ENCODE data around the gene PHF13.
A peak's percentile ranks its signal among the peaks of the same experiment; 100 is the strongest.
"Not testable (repeated sequence)": the region's sequence is repeated elsewhere in the genome, so short reads cannot be mapped to it uniquely, and the experiment has no call there.

Gene PHF13

GRCh38 chr1:6599141-6599975 lies 14.2 kb upstream of the PHF13 start:
- no peak overlapping the region for H3K27ac ChIP-seq (ENCODE audit: low read depth, low read length)
- no peaks in the 10 kb centered on the region for H3K27me3 ChIP-seq (ENCODE audit: control insufficient read depth in 1 of 2, insufficient read depth in 2 of 2, low read length in 2 of 2)
- H3K9ac ChIP-seq (ENCODE audit: low read length), result peak overlapping the region; percentile 68
- H3K9me3 ChIP-seq (ENCODE audit: low read length), result no peaks in the 10 kb centered on the region
- peaks cover 50% of the 10 kb centered on the region for H3K4me1 ChIP-seq (ENCODE audit: insufficient read depth, low read length)
- H3K36me3 ChIP-seq (ENCODE audit: insufficient read depth, low read length), result peaks cover 51% of the 10 kb centered on the region
- H3K4me3 ChIP-seq (ENCODE audit: low read depth in 1 of 2, low read length in 2 of 2), result peak overlapping the region in 1 of 2 donors; percentile 100

GRCh38 chr1:6599991-6600390 lies 13.5 kb upstream of the PHF13 start:
- peaks cover 56% of the 10 kb centered on the region for H3K4me1 ChIP-seq (ENCODE audit: insufficient read depth, low read length)

GRCh38 chr1:6600410-6601048 lies 13.0 kb upstream of the PHF13 start:
- Histone ChIP-seq H3K9ac (ENCODE audit: low read length) (peak overlapping the region; percentile 92), H3K27me3 (ENCODE audit: control insufficient read depth in 1 of 2, insufficient read depth in 2 of 2, low read length in 2 of 2) (no peaks in the 10 kb centered on the region), H3K27ac (ENCODE audit: low read depth, low read length) (peak overlapping the region; percentile 99), H3K9me3 (ENCODE audit: low read length) (no peaks in the 10 kb centered on the region), H3K36me3 (ENCODE audit: insufficient read depth, low read length) (peaks cover 39% of the 10 kb centered on the region), H3K4me1 (ENCODE audit: insufficient read depth, low read length) (peaks cover 61% of the 10 kb centered on the region), H3K4me3 (ENCODE audit: low read depth in 1 of 2, low read length in 2 of 2) (peak overlapping the region; percentile 96 to 100)

More at GRCh38 chr1:6599991-6600390, 13.5 kb upstream of the PHF13 start:
- H3K27me3 ChIP-seq (ENCODE audit: control insufficient read depth in 1 of 2, insufficient read depth in 2 of 2, low read length in 2 of 2); H3K9me3 ChIP-seq (ENCODE audit: low read length): not testable (repeated sequence)
- Histone ChIP-seq H3K27ac (ENCODE audit: low read depth, low read length) (peak overlapping the region; percentile 99), H3K9ac (ENCODE audit: low read length) (peak overlapping the region; percentile 92), H3K36me3 (ENCODE audit: insufficient read depth, low read length) (peaks cover 44% of the 10 kb centered on the region), H3K4me3 (ENCODE audit: low read depth in 1 of 2, low read length in 2 of 2) (peak overlapping the region; percentile 96 to 100)

GRCh38 chr1:6601049-6601922 lies 12.2 kb upstream of the PHF13 start:
- Histone ChIP-seq H3K36me3 (ENCODE audit: insufficient read depth, low read length) (peaks cover 31% of the 10 kb centered on the region), H3K9me3 (ENCODE audit: low read length) (no peaks in the 10 kb centered on the region), H3K27ac (ENCODE audit: low read depth, low read length) (peak overlapping the region; percentile 99), H3K27me3 (ENCODE audit: control insufficient read depth in 1 of 2, insufficient read depth in 2 of 2, low read length in 2 of 2) (no peaks in the 10 kb centered on the region), H3K9ac (ENCODE audit: low read length) (peak overlapping the region; percentile 92), H3K4me3 (ENCODE audit: low read depth in 1 of 2, low read length in 2 of 2) (peak overlapping the region; percentile 96 to 100), H3K4me1 (ENCODE audit: insufficient read depth, low read length) (peaks cover 55% of the 10 kb centered on the region)

- H3K27me3 ChIP-seq (ENCODE audit: control insufficient read depth in 1 of 2, insufficient read depth in 2 of 2, low read length in 2 of 2), result no peaks in the 10 kb centered on the region
- H3K9ac ChIP-seq (ENCODE audit: low read length), result peak overlapping the region; percentile 92
- peaks cover 23% of the 10 kb centered on the region for H3K36me3 ChIP-seq (ENCODE audit: insufficient read depth, low read length)
- peak overlapping the region; percentile 96 to 100 for H3K4me3 ChIP-seq (ENCODE audit: low read depth in 1 of 2, low read length in 2 of 2)
- peaks cover 47% of the 10 kb centered on the region for H3K4me1 ChIP-seq (ENCODE audit: insufficient read depth, low read length)
- peak overlapping the region; percentile 99 for H3K27ac ChIP-seq (ENCODE audit: low read depth, low read length)
- no peaks in the 10 kb centered on the region for H3K9me3 ChIP-seq (ENCODE audit: low read length)
Measured at GRCh38 chr1:6601923-6602668, 11.4 kb upstream of the PHF13 start.

GRCh38 chr1:6602669-6603237 lies 10.8 kb upstream of the PHF13 start, which contains the start of gene KLHL21:
KLHL21 (minus strand) TSS chr1:6602869; CDS start chr1:6602817, 52 bp downstream.
- Histone ChIP-seq H3K9me3 (ENCODE audit: low read length) (no peaks in the 10 kb centered on the region), H3K4me1 (ENCODE audit: insufficient read depth, low read length) (peaks cover 40% of the 10 kb centered on the region), H3K27me3 (ENCODE audit: control insufficient read depth in 1 of 2, insufficient read depth in 2 of 2, low read length in 2 of 2) (no peaks in the 10 kb centered on the region), H3K4me3 (ENCODE audit: low read depth in 1 of 2, low read length in 2 of 2) (peak within 1 kb of the TSS; percentile 96 to 100), H3K36me3 (ENCODE audit: insufficient read depth, low read length) (peaks cover 17% of the 10 kb centered on the region), H3K27ac (ENCODE audit: low read depth, low read length) (peak within 1 kb of the TSS; percentile 99), H3K9ac (ENCODE audit: low read length) (peak within 1 kb of the TSS; percentile 92)

GRCh38 chr1:6603238-6603914 lies 10.2 kb upstream of the PHF13 start:
- H3K36me3 ChIP-seq (ENCODE audit: insufficient read depth, low read length), result peaks cover 10% of the 10 kb centered on the region
- no peaks in the 10 kb centered on the region for H3K27me3 ChIP-seq (ENCODE audit: control insufficient read depth in 1 of 2, insufficient read depth in 2 of 2, low read length in 2 of 2)
- peak overlapping the region; percentile 48 to 69 for H3K4me3 ChIP-seq (ENCODE audit: low read depth in 1 of 2, low read length in 2 of 2)
- peaks cover 34% of the 10 kb centered on the region for H3K4me1 ChIP-seq (ENCODE audit: insufficient read depth, low read length)
- peak overlapping the region; percentile 81 for H3K9ac ChIP-seq (ENCODE audit: low read length)
- peak overlapping the region; percentile 99 for H3K27ac ChIP-seq (ENCODE audit: low read depth, low read length)
- H3K9me3 ChIP-seq (ENCODE audit: low read length), result no peaks in the 10 kb centered on the region

GRCh38 chr1:6603915-6604558 lies 9.5 kb upstream of the PHF13 start:
- Histone ChIP-seq H3K9me3 (ENCODE audit: low read length) (no peaks in the 10 kb centered on the region), H3K27me3 (ENCODE audit: control insufficient read depth in 1 of 2, insufficient read depth in 2 of 2, low read length in 2 of 2) (no peaks in the 10 kb centered on the region), H3K4me1 (ENCODE audit: insufficient read depth, low read length) (peaks cover 29% of the 10 kb centered on the region), H3K9ac (ENCODE audit: low read length) (peak overlapping the region; percentile 81), H3K4me3 (ENCODE audit: low read depth in 1 of 2, low read length in 2 of 2) (peak overlapping the region; percentile 48 to 69), H3K27ac (ENCODE audit: low read depth, low read length) (peak overlapping the region; percentile 99), H3K36me3 (ENCODE audit: insufficient read depth, low read length) (peaks cover 5% of the 10 kb centered on the region)

GRCh38 chr1:6612641-6613360 lies 730 bp upstream of the PHF13 start:
- H3K9ac ChIP-seq (ENCODE audit: low read length), result peak overlapping the region; percentile 97
- H3K27me3 ChIP-seq (ENCODE audit: control insufficient read depth in 1 of 2, insufficient read depth in 2 of 2, low read length in 2 of 2), result no peaks in the 10 kb centered on the region
- H3K36me3 ChIP-seq (ENCODE audit: insufficient read depth, low read length), result peaks cover 5% of the 10 kb centered on the region
- no peaks in the 10 kb centered on the region for H3K9me3 ChIP-seq (ENCODE audit: low read length)
- H3K27ac ChIP-seq (ENCODE audit: low read depth, low read length), result peak overlapping the region; percentile 96
- H3K4me3 ChIP-seq (ENCODE audit: low read depth in 1 of 2, low read length in 2 of 2), result peak overlapping the region; percentile 88 to 91
- peaks cover 39% of the 10 kb centered on the region for H3K4me1 ChIP-seq (ENCODE audit: insufficient read depth, low read length)

Data from muscle layer of colon (tissue), 2 donors.